ENCODE results near the gene RAB18.

DNA sequence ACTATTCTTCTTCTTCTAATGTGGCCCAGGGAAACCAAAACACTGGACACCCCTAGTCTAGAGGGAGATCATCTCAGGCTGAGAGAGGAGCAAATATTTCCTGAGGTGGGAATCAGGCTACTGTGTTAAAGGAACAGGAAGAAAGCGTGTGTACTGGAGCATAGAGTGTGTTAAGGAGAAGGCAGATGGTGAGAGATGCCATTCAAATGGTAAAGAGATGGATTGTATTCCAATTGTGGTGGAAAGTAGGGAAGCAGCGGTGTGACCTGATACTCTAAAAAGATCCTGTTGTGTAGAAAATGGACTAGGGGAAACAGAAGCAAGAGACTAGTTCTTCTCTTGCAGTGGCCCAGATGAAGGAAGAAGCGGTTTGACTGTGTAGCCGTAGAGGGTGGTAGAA is 31.2 kb downstream of the RAB18 start:
- TF ChIP-seq, protein P1, sequence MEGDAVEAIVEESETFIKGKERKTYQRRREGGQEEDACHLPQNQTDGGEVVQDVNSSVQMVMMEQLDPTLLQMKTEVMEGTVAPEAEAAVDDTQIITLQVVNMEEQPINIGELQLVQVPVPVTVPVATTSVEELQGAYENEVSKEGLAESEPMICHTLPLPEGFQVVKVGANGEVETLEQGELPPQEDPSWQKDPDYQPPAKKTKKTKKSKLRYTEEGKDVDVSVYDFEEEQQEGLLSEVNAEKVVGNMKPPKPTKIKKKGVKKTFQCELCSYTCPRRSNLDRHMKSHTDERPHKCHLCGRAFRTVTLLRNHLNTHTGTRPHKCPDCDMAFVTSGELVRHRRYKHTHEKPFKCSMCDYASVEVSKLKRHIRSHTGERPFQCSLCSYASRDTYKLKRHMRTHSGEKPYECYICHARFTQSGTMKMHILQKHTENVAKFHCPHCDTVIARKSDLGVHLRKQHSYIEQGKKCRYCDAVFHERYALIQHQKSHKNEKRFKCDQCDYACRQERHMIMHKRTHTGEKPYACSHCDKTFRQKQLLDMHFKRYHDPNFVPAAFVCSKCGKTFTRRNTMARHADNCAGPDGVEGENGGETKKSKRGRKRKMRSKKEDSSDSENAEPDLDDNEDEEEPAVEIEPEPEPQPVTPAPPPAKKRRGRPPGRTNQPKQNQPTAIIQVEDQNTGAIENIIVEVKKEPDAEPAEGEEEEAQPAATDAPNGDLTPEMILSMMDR (conservative IDR thresholded peaks at IDR 0.05; ENCODE audit: low read length) = no peak
- TF ChIP-seq EZH2phosphoT487 (IDR thresholded peaks at IDR 0.05; ENCODE audit: borderline replicate concordance) = no peak
